Dedifferentiated amniotic fluid mesenchymal stem cell (primary cell): ENCODE results near the gene ASTL.
"Not testable (repeated sequence)": the region's sequence is repeated elsewhere in the genome, so short reads cannot be mapped to it uniquely, and the experiment has no call there.

Experiments used
- DNase-seq: peaks from one replicate; pipeline ENCODE4 v3.0.0-alpha.2; 2016; ENCODE audit errors: extremely low spot score

The ASTL gene

GRCh38 chr2:96099861-96100798, 38.2 kb downstream of the ASTL start:
- DNase-seq: no peak

- no peak for DNase-seq
Measured at GRCh38 chr2:96098900-96099590, 39.3 kb downstream of the ASTL start.

GRCh38 chr2:96097951-96098823, 40.1 kb downstream of the ASTL start:
- no peak for DNase-seq

GRCh38 chr2:96097441-96097840, 40.9 kb downstream of the ASTL start:
- no peak for DNase-seq

GRCh38 chr2:96095116-96095636, 43.1 kb downstream of the ASTL start:
- no peak for DNase-seq

- no peak for DNase-seq
Measured at GRCh38 chr2:96093528-96093927, 44.8 kb downstream of the ASTL start.

- no peak for DNase-seq
Measured at GRCh38 chr2:96092951-96093350, 45.4 kb downstream of the ASTL start.

GRCh38 chr2:96092573-96092877, 45.8 kb downstream of the ASTL start:
- DNase-seq: no peak

- no peak for DNase-seq
Measured at GRCh38 chr2:96091711-96092572, 46.4 kb downstream of the ASTL start.

- DNase-seq: no peak
Measured at GRCh38 chr2:96091141-96091710, 47.1 kb downstream of the ASTL start.

GRCh38 chr2:96090196-96090926, 47.9 kb downstream of the ASTL start:
- DNase-seq: no peak

GRCh38 chr2:96089356-96090195, 48.7 kb downstream of the ASTL start:
- DNase-seq: no peak

- DNase-seq: no peak
Measured at GRCh38 chr2:96088340-96089335, 49.7 kb downstream of the ASTL start.

GRCh38 chr2:96087130-96087529, 51.2 kb downstream of the ASTL start:
- no peak for DNase-seq

GRCh38 chr2:96085541-96086355, 52.6 kb downstream of the ASTL start:
- no peak for DNase-seq

- not testable (repeated sequence) for DNase-seq
Measured at GRCh38 chr2:96084858-96085518, 53.3 kb downstream of the ASTL start.
